KMS-11 (cell line): ENCODE results near the gene NT5DC1.

ENCODE experiments used
- H2AFZ ChIP-seq: fragments of 200-600 bp; sonication (generic); 2 replicates; pipeline ENCODE4 v1.6.1; 2016; ENCODE audit warnings: antibody characterized with exemption, mixed run types, low read depth
- H3K27ac ChIP-seq: fragments of 200-600 bp; sonication (generic); 2 replicates; pipeline ENCODE4 v1.6.1; 2016; ENCODE audit warnings: mild to moderate bottlenecking, mixed run types
- H3K27me3 ChIP-seq: fragments of 200-600 bp; sonication (generic); 2 replicates; pipeline ENCODE4 v1.6.1; 2017; ENCODE audit warnings: mild to moderate bottlenecking, low read depth, mixed run types, moderate library complexity; ENCODE audit not compliant: insufficient read depth
- H3K36me3 ChIP-seq: fragments of 200-600 bp; sonication (generic); 2 replicates; pipeline ENCODE4 v1.6.1; 2017; ENCODE audit warnings: mild to moderate bottlenecking, mixed run types; ENCODE audit not compliant: insufficient read depth
- H3K4me1 ChIP-seq: fragments of 200-600 bp; sonication (generic); 2 replicates; pipeline ENCODE4 v1.6.1; 2016; ENCODE audit warnings: mild to moderate bottlenecking, low read depth, mixed run types; ENCODE audit not compliant: poor library complexity, severe bottlenecking
- H3K4me2 ChIP-seq: fragments of 200-600 bp; sonication (generic); 2 replicates; pipeline ENCODE4 v1.7.0; 2016; ENCODE audit warnings: mild to moderate bottlenecking, mixed run types
- H3K4me3 ChIP-seq: fragments of 200-600 bp; sonication (generic); IDR thresholded peaks from 2 replicates; pipeline ENCODE4 v1.6.1; 2017; ENCODE audit warnings: low read depth, low read length, mixed read lengths; ENCODE audit not compliant: insufficient read depth
- H3K79me2 ChIP-seq: fragments of 200-600 bp; sonication (generic); 2 replicates; pipeline ENCODE4 v1.6.1; 2016; ENCODE audit warnings: low read depth, mixed run types; ENCODE audit not compliant: insufficient read depth
- H3K9ac ChIP-seq: fragments of 200-600 bp; sonication (generic); 2 replicates; pipeline ENCODE4 v1.6.1; 2016; ENCODE audit warnings: mild to moderate bottlenecking, mixed run types
- H4K20me1 ChIP-seq: fragments of 200-600 bp; sonication (generic); 2 replicates; pipeline ENCODE4 v1.6.1; 2016; ENCODE audit warnings: mild to moderate bottlenecking, mixed run types; ENCODE audit not compliant: insufficient read depth
- CTCF ChIP-seq: fragments of 200-600 bp; sonication (generic); conservative IDR thresholded peaks from 2 replicates; pipeline ENCODE4 v1.6.1; 2017; ENCODE audit warnings: low read depth, mild to moderate bottlenecking, antibody characterized with exemption, low read length, moderate library complexity, mixed read lengths

Gene NT5DC1

DNA sequence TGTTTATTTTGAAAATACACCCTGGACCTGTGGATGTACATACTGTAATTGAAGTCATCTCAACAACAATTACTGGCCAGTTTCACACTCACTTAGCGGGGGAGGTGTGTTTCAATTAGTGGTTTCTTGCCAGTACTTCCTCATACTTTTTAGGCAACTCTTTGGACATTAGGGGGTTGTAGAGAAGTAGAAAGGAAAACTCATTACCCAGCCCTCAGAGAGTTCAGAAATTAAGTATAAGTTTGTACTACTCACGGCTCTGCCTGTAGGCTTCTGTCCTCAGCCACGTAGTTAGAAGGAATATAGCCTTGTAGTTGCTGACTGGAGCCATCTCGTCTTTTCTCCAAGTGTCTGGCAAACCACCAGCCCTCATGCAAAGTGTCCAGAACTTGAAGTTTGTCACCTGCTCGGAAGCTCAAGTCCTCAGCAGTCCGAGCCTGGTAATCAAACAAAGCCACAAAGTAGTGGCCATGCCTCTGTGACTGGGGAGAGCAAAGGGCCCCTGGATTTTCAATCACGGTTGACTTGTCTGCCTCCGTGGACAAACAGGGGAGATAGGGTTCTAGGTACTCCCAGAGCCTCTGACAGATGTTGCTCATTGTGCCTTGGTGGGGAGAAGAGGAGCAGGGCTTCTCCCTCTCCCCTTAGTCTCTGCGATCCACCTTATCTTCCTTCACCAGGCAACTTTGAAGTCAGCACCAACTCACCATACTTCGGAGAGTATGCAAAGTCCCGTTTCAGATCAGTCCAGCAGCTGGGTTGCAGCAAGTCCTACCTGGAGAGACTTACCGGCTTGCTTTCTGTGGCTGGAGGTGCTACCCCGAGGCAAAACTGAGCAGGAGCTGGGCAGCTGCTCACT, 40.7 kb upstream of the NT5DC1 start:
- Histone ChIP-seq H3K27ac (peak overlapping the region; percentile 44), H3K79me2 (no peaks in the 10 kb centered on the region), H4K20me1 (no peaks in the 10 kb centered on the region), H3K4me2 (peak overlapping the region; percentile 31), H3K4me1 (peaks cover 10% of the 10 kb centered on the region), H3K9ac (peak overlapping the region; percentile 37; the same call in 1 of the 2 replicates), H2AFZ (peak overlapping the region; percentile 71), H3K4me3 (no peak overlapping the region), H3K36me3 (no peaks in the 10 kb centered on the region), H3K27me3 (no peaks in the 10 kb centered on the region)
- no peak for TF ChIP-seq CTCF

DNA sequence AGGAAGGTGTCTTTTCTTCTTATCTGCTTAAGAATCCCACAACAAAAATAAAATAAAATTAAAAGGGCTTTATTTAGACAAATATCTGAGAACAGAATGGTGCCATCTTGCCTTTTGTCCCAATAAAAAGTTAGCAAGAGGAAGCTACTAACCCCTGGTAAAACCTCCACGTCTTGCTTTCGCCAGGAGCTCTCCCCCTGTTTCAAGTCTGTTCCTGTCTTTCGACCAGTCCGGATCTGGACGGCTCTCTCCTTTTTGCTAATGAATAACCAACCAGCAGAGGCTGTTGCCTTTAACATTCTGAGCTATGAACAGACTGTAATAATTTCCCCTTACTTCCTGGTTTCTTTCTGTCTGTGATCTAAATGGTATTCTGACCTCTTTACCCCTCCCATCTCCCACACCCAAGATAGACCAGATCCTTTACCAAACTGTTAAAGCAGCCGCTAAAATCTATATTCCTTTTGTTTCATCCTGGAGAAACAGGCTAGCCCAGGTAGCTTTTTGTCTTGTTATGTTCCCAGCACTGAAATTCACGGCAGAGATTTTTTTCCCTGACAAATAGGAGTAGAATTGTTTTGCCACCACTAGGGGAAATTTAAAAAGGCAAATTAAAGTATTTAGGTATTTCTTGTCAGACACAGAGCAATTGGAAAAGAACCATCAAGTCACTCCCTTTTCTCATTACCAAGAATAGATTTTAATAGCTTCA, 39.9 kb upstream of the NT5DC1 start, which contains the start of gene FRK:
TSS of gene FRK (minus strand) at position 320 of the 712 bp plus-strand sequence. CDS start 580 bp downstream, outside the sequence.
- Histone ChIP-seq H2AFZ (peak within 1 kb of the TSS; percentile 71), H3K27ac (peak within 1 kb of the TSS; percentile 44), H3K4me3 (no peak within 1 kb of the TSS)

DNA sequence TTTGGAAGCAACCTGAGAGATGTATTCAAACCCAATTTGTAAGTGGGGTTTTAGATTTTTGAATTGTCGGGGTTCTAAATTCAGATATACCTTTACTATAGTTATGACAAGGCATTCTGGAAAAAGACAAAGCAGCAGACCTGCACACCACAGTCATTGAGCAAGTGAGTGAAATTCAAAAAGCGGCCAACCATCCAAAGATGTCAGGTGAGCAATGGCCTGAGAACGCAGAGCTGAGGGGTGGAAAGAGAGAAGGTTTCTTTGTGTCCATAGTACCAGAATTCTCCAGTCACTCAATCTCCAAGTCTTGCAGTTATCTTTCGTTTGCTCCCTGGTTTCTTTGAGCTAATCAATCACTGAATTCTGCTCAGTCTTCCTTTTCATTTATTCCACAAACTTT, 38.2 kb upstream of the NT5DC1 start:
- Histone ChIP-seq H3K4me1 (peaks cover 10% of the 10 kb centered on the region), H3K36me3 (no peaks in the 10 kb centered on the region), H3K4me3 (no peak overlapping the region), H4K20me1 (no peaks in the 10 kb centered on the region), H3K27me3 (no peaks in the 10 kb centered on the region), H3K9ac (no peak overlapping the region), H2AFZ (no peak overlapping the region), H3K27ac (no peak overlapping the region), H3K4me2 (no peak overlapping the region), H3K79me2 (no peaks in the 10 kb centered on the region)
- no peak for TF ChIP-seq CTCF

More for the DNA sequence above, 39.9 kb upstream of the NT5DC1 start, which contains the start of gene FRK:
- Histone ChIP-seq H3K36me3 (no peaks in the 10 kb centered on the region), H3K79me2 (no peaks in the 10 kb centered on the region), H3K9ac (peak within 1 kb of the TSS; percentile 37; the same call in 1 of the 2 replicates), H3K27me3 (no peaks in the 10 kb centered on the region), H4K20me1 (no peaks in the 10 kb centered on the region), H3K4me2 (peak within 1 kb of the TSS; percentile 31), H3K4me1 (peaks cover 10% of the 10 kb centered on the region)
- TF ChIP-seq CTCF: no peak

DNA sequence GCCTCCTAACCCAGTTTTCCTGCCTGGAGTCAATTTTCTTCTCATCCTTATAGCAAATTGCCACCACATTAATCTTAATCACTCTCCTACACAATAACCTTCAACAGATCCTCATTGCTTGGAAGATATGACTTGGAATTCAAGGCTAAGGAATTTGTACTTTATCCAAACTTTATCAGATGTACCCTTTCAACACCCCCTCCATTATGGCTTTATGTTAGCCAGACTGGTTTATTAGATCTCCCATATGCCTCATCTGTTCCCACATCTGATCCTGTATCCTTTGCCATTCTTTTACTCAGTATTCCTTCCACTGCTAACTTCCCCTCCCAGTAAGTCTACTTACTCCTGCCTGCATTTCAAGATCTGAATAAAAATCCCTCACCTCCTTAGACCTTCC, 36.0 kb upstream of the NT5DC1 start:
- Histone ChIP-seq H3K27me3 (no peaks in the 10 kb centered on the region), H3K4me1 (peaks cover 3% of the 10 kb centered on the region), H3K4me2 (no peak overlapping the region), H3K36me3 (no peaks in the 10 kb centered on the region), H3K4me3 (no peak overlapping the region), H2AFZ (no peak overlapping the region), H3K9ac (no peak overlapping the region), H3K27ac (no peak overlapping the region), H3K79me2 (no peaks in the 10 kb centered on the region), H4K20me1 (no peaks in the 10 kb centered on the region)
- TF ChIP-seq CTCF: no peak
